SU-DHL-6 (cell line): Measurements from ENCODE around the gene PID1.

Source experiments
- H2AFZ ChIP-seq: fragments of 200-600 bp; sonication (generic); 2 replicates; pipeline ENCODE4 v1.6.1; 2014; ENCODE audit warnings: low read depth, mild to moderate bottlenecking, moderate library complexity, mixed read lengths, antibody characterized with exemption, low read length; ENCODE audit not compliant: severe bottlenecking
- H3F3A ChIP-seq: fragments of 200-600 bp; shearing (Covaris generic); 2 replicates; pipeline ENCODE4 v1.6.0; 2016; ENCODE audit warnings: antibody characterized with exemption, mild to moderate bottlenecking; ENCODE audit not compliant: insufficient read depth
- H3K27ac ChIP-seq: fragments of 200-600 bp; sonication (generic); 2 replicates; pipeline ENCODE4 v1.5.1; 2016; ENCODE audit warnings: low read depth, mild to moderate bottlenecking, low read length, moderate library complexity, mixed read lengths
- H3K27me3 ChIP-seq: fragments of 200-600 bp; sonication (generic), shearing (Covaris generic); 2 replicates; pipeline ENCODE4 v1.6.0; 2014; ENCODE audit warnings: mild to moderate bottlenecking, low read length
- H3K36me3 ChIP-seq: fragments of 200-600 bp; sonication (generic); 2 replicates; pipeline ENCODE4 v1.6.1; 2014; ENCODE audit warnings: mild to moderate bottlenecking, low read length, mixed read lengths
- H3K4me2 ChIP-seq: fragments of 300-600, 200-600 bp; shearing (Covaris generic), sonication (generic); 2 replicates; pipeline ENCODE4 v1.6.0; 2014; ENCODE audit warnings: low read length, low read depth, mild to moderate bottlenecking; ENCODE audit not compliant: poor library complexity, severe bottlenecking
- H3K4me3 ChIP-seq: fragments of 200-600 bp; sonication (generic); 2 replicates; pipeline ENCODE4 v1.5.1; 2014; ENCODE audit warnings: antibody characterized with exemption, low read length, mild to moderate bottlenecking, mixed read lengths; ENCODE audit not compliant: insufficient read depth, poor library complexity, severe bottlenecking
- H3K79me2 ChIP-seq: fragments of 200-600 bp; sonication (generic); 2 replicates; pipeline ENCODE4 v1.6.1; 2014; ENCODE audit warnings: mild to moderate bottlenecking, low read length, moderate library complexity; ENCODE audit not compliant: insufficient read depth
- H3K9ac ChIP-seq: fragments of 200-600 bp; sonication (generic); 2 replicates; pipeline ENCODE4 v1.7.0; 2014; ENCODE audit warnings: mild to moderate bottlenecking, low read length
- H3K9me2 ChIP-seq: fragments of 200-600 bp; sonication (generic); replicated peaks from 2 replicates; pipeline ENCODE4 v1.6.1; 2014; ENCODE audit warnings: low read length; ENCODE audit not compliant: insufficient read depth
- H3K9me3 ChIP-seq: fragments of 200-600 bp; sonication (generic); 2 replicates; pipeline ENCODE4 v1.6.1; 2014; ENCODE audit warnings: low read length, mixed read lengths; ENCODE audit not compliant: insufficient read depth
- H4K20me1 ChIP-seq: fragments of 200-600 bp; sonication (generic); 2 replicates; pipeline ENCODE4 v1.6.1; 2014; ENCODE audit warnings: low read depth, mild to moderate bottlenecking, antibody characterized with exemption, low read length, moderate library complexity, mixed read lengths
- EZH2phosphoT487 ChIP-seq: fragments of 200-600 bp; sonication (generic), shearing (Covaris generic); conservative IDR thresholded peaks from 2 replicates; pipeline ENCODE4 v1.6.1; 2018; ENCODE audit warnings: mild to moderate bottlenecking, antibody characterized with exemption, low read length, moderate library complexity, mixed read lengths
- TF ChIP-seq, protein P1 (sequence below): fragments of 200-600 bp; sonication (generic); IDR thresholded peaks from one replicate; pipeline ENCODE4 v1.5.1; 2017; ENCODE audit warnings: antibody characterized with exemption, mild to moderate bottlenecking, low read length, moderate library complexity; ENCODE audit not compliant: insufficient read depth, poor library complexity, severe bottlenecking

PID1 gene

DNA sequence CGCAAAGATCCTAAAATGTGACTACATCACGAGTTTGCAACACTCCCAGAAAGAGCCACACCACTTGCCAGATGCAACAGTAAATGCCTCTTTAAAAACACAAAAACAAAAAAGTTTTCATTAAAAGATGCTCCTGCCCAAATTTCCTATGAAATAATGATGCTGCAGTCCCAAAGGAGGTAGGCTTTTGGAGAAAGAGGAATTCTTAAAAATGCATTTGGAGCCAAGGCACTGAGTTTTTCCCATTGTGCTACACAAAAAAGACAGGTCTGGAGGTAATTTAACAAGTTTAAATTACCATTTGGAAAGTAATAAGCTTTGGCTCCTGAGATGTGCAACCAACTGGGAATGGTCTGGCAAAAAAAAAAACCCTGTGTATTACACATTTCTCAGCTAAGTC is 145.0 kb downstream of the PID1 start:
- H2AFZ ChIP-seq = no peak overlapping the region
- H3K27ac ChIP-seq = no peak overlapping the region
- H4K20me1 ChIP-seq = no peaks in the 10 kb centered on the region
- H3F3A ChIP-seq = no peaks in the 10 kb centered on the region
- H3K4me3 ChIP-seq = no peak overlapping the region
- no peak for TF ChIP-seq EZH2phosphoT487
- TF ChIP-seq, protein P1, sequence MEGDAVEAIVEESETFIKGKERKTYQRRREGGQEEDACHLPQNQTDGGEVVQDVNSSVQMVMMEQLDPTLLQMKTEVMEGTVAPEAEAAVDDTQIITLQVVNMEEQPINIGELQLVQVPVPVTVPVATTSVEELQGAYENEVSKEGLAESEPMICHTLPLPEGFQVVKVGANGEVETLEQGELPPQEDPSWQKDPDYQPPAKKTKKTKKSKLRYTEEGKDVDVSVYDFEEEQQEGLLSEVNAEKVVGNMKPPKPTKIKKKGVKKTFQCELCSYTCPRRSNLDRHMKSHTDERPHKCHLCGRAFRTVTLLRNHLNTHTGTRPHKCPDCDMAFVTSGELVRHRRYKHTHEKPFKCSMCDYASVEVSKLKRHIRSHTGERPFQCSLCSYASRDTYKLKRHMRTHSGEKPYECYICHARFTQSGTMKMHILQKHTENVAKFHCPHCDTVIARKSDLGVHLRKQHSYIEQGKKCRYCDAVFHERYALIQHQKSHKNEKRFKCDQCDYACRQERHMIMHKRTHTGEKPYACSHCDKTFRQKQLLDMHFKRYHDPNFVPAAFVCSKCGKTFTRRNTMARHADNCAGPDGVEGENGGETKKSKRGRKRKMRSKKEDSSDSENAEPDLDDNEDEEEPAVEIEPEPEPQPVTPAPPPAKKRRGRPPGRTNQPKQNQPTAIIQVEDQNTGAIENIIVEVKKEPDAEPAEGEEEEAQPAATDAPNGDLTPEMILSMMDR = no peak
- H3K9me3 ChIP-seq = peaks cover 3% of the 10 kb centered on the region; the same call in 1 of the 2 replicates
- H3K36me3 ChIP-seq = no peaks in the 10 kb centered on the region
- H3K9me2 ChIP-seq = no peaks in the 10 kb centered on the region
- H3K9ac ChIP-seq = no peak overlapping the region
- H3K79me2 ChIP-seq = no peaks in the 10 kb centered on the region
- H3K4me2 ChIP-seq = no peak overlapping the region
- H3K27me3 ChIP-seq = no peaks in the 10 kb centered on the region

DNA sequence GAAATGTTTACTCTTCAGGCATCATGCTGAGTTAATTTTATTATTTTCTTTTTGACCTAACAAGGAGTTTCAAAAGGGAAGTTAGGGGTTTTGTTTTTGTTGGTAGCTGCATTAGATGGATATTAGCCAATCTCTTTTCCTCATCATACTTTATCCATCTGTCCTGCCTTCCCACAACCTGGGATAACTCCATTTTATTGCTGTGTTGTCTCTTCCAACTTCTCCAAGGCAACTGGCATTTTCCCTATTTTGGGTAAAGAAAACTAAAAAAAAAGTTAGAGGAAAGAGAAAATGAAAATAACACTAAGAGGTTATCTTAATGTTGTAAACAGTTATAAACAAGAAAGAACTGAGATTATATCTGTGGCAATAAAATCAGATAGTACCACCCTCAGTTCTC is 147.0 kb downstream of the PID1 start:
- H2AFZ ChIP-seq = no peak overlapping the region
- no peaks in the 10 kb centered on the region for H3K27me3 ChIP-seq
- H3K9me3 ChIP-seq = peaks cover 3% of the 10 kb centered on the region; the same call in 1 of the 2 replicates
- no peak overlapping the region for H3K4me2 ChIP-seq
- H3K9me2 ChIP-seq = no peaks in the 10 kb centered on the region
- no peaks in the 10 kb centered on the region for H3K36me3 ChIP-seq
- TF ChIP-seq EZH2phosphoT487 = no peak
- no peak overlapping the region for H3K27ac ChIP-seq
- H3K9ac ChIP-seq = no peak overlapping the region
- H3F3A ChIP-seq = no peaks in the 10 kb centered on the region
- H4K20me1 ChIP-seq = no peaks in the 10 kb centered on the region
- no peak overlapping the region for H3K4me3 ChIP-seq
- H3K79me2 ChIP-seq = no peaks in the 10 kb centered on the region

DNA sequence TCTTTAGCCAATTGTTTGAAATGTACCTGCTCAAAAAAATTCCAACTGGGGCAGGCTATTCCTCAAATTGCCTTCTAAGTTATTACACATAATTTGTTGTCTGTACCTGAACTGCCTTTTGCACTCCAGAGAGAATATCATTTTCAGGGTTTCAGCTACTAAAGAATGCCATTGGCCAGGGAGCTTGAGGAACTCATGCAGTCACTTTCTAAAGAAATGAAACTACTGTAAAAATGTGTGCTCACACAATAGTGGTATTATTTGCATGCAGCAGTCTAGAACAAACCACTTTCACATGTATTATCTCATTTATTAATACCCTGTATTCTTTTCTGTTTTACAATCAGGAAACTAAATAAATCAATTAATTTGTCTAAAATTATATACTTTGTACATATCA is 152.2 kb downstream of the PID1 start:
- H3K27ac ChIP-seq = no peak overlapping the region
- H3K9me2 ChIP-seq = no peaks in the 10 kb centered on the region
- H3K4me3 ChIP-seq = no peak overlapping the region
- TF ChIP-seq, protein P1 = no peak
- TF ChIP-seq EZH2phosphoT487 = no peak
- H3K36me3 ChIP-seq = no peaks in the 10 kb centered on the region
- no peaks in the 10 kb centered on the region for H3K79me2 ChIP-seq
- H2AFZ ChIP-seq = no peak overlapping the region
- H3K4me2 ChIP-seq = no peak overlapping the region
- H3K9me3 ChIP-seq = no peaks in the 10 kb centered on the region; the same call in 1 of the 2 replicates
- no peaks in the 10 kb centered on the region for H3F3A ChIP-seq
- H3K9ac ChIP-seq = no peak overlapping the region
- H4K20me1 ChIP-seq = no peaks in the 10 kb centered on the region
- no peaks in the 10 kb centered on the region for H3K27me3 ChIP-seq

DNA sequence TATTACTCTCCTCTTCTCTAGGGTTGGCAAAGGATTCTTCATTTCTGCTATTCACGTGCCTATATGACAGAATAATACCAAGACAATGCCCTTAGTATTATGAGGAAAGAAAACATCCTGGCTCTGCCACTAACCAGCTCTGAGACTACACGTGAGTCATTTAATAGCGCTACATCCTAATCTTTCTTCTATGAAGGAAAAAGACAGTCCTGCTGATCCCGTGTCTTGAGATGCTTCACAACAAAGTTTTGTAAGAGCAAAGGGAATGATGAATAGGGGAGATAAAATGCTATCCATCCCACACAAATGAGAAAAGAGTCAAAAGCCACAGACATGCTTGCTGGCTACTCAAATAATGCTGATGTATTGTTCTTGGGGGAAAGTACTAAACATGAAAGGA is 152.8 kb downstream of the PID1 start:
- Histone ChIP-seq H3K9me3 (no peaks in the 10 kb centered on the region; the same call in 1 of the 2 replicates), H4K20me1 (no peaks in the 10 kb centered on the region), H3K9ac (no peak overlapping the region), H3K27ac (no peak overlapping the region), H3K4me2 (no peak overlapping the region), H3K36me3 (no peaks in the 10 kb centered on the region), H3K9me2 (no peaks in the 10 kb centered on the region), H3F3A (no peaks in the 10 kb centered on the region), H3K79me2 (no peaks in the 10 kb centered on the region), H2AFZ (no peak overlapping the region), H3K4me3 (no peak overlapping the region), H3K27me3 (no peaks in the 10 kb centered on the region)
- TF ChIP-seq, protein P1 = no peak
- no peak for TF ChIP-seq EZH2phosphoT487
